HG02642 (cell line): Measurements from ENCODE around the gene DNLZ.

Experiments
- ATAC-seq: cut with Tn5 transposase; IDR thresholded peaks from one replicate; pipeline ENCODE4 v1.9.1; 2021; ENCODE audit warnings: mild to moderate bottlenecking; ENCODE audit not compliant: unreplicated experiment, poor library complexity

DNLZ gene

DNA sequence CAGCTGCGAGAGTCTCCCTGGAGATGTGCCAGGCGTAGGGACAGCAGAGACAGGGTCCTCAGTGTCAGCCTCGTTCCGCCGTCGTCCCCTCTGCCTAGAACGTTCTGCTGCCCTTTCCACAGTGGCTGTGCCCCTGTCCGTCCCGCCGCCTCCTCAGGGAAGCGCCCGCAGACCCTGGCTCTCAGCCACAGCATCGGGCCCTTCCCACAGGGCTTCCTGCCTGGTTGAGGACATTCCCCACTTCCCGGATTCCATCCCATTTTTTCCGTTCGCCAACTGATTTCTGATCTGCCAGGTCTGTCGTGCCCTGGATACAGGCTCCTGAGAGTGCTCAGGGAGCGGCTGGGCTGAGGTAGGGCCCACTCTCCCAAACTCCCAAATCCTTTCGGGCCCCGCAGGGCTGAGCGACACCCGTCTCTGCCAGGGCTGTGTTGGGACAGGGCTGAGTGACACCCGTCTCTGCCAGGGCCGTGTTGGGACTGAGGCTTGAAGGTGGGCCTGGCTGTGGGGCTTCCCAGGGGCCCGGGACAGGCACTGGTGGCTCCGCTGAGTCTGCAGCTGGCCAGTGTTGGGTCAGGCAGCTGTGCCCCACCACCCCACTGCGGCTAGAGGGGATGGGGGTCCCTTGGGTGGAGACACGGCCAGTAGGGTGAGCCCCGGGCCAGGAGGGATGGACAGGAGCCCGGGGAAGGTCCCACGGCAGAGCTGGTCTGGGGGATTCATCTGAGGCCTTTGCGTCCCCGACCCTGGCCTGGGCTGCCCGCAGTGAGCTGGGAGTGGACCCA is 15.9 kb downstream of the DNLZ start:
- ATAC-seq: no peak

DNA sequence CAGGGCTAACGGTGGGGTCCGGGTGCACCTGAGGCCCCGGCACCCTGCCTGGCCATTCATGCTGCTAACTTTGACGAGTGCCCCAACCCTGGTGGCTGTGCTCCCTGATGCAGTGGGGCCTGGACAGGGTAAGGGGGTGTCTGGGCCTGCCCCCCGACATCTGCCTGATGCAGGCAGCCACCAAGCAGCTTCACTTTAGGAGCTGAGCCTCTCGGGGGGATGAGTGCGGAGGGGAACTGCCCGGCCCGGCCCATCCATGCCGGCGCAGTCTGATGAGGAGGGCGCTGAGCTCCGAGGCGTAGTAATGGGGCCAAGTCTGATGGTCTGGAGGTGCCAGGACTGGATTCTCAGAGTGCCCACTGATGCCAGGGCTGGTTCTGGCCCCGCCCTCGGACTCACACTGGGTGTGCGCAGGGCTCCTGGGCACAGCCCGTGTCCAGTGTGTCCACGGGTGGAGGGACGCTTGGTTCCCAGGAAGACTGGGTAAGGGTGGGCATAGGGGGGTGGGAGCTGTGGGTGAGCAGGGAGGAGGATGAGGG is 16.5 kb downstream of the DNLZ start:
- no peak for ATAC-seq

DNA sequence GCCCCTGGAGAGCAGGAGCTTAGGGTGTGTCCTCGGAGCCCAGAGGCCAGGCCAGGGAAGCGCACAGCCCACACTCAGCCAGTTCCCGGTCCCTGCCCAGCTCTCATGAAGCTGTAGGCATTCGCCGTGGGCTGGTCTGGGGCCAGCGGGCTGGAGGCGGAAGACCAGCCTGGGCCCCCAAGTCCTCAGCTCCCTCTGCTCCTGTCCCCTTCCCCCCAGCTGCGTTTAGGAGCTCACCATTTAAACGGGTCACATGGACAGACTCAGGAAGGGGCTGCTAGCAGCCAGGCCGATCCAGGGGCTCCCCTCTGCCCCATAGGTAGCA is 17.4 kb downstream of the DNLZ start:
- ATAC-seq: no peak

DNA sequence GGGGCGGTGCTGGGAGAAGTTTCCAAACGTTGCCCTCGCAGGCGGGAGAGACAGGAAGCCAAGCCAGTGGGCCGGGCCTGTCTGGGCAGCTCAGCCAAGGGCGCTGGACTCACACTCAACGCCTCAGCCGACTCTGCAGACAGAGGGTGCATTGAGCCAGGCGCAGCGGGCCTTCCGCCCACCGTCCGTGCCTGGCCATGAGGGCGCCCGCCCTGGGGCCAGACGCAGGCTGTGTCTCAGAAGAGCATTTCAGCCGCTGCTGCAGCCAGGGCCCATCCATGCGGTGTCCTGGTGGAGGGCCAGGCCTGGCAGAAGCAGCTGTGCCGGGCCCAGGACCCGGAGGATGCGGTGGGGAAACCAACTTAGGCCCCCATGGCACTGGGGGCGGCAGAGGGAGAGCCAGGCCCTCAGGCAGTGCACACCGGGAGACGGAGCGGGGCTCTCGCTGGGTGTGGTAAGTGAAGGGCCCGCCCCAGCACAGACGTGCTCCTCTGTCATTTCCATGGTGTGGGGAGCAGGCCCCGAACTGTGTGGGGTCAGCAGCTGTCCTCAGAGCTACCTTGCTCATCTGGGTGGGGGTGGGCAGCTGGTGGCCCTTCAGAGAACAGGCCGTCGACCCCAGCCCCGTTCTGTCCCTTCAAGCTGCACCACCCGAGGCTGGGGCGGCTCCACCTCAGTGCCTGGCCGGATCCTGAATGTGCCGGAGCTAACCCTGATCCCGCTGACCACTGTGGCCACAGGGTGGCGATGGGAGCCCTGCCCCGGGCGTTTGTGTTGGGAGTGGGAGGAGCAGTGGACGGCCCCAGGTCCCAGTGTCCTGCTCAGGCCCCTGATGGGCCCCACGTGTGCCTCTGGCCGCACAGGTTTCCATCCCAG is 18.0 kb downstream of the DNLZ start:
- ATAC-seq: no peak

DNA sequence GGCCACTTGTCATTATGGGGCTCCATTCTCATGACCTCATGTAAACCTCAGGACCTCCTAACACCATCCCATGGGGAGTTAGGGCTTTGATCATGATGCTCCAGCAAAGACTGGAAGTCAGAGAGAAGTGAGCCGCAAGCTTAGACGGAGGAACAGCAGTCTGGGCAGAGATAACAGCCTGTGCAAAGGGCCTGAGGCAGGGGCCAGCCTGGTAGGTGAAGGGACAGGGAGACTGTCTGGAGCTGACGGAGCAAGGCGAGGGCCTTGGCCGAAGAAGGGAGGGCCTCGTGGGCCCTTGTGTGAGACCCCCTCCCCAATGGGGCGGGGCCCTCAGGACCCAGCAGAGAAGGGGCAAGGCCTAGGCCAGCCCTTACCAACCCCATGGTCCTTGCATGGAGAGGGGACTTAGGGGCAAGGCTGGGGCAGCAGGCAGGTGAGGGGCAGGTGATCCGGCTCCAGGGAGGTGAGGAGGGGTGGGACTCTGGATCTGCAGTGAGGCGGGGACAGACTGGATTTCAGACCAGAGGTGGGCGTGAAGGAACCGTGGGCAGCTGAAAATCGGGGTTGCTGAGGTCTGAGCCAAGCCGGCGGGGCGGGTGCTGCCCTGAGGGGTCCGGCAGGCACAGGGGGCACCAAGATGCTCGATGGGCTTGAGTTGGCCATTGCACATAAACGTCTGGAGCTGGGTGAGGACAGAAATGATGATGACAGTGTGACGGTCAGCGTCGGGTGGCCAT is 18.8 kb downstream of the DNLZ start:
- no peak for ATAC-seq

DNA sequence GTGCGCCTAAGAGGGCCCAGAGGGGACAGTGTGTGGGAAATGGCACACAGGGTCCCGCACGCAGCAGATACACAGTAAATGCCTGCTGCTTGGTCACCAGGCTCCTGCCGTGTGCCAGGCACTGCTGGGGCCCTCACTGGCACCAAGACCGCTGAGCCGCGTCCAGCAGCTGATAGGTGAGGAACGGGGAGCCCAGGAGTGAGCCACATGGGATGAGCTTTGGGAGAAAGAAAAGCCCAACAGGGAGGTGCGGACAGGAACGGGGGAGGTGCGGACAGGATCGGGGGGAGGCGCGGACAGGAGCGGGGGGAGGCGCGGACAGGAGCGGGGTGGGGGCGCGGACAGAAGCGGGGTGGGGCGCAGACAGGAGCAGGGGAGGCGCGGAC is 19.7 kb downstream of the DNLZ start:
- ATAC-seq: no peak

DNA sequence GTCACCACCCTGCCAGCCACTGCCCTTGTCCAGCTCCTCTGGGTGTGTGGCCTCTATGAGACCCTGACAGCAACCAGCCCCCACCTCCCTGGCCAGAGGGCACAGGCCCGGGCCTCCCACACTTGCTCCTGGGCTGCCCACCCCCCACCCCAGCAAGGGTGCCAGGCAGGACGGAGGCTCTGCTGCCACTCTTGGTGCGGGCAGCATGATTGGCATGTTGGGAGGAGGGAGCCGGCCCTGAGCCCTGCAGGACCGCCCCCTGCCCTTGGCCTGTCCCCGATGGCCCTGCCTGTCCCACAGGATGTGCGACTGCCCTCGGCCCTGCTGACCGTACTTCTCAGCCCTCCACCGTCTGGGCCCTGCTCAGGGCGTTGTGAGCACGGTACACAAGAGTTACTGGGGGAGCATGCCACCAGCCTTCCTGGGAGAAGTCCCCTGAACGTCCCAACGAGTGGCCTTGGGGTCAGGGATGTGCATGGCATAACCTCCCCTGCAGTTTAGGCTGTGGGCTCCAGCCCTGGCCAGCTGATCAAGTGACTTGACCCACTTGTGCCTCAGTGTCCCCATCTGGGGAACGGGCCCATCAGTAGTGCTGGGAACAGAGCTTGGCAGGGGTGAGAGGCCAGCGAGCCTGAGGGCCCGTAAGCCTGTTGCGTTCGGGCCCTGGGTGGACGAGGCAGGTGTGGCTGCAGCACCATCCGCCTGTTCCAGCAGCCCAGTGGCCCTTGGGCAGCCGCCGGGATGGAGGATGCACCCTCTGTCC is 20.2 kb downstream of the DNLZ start:
- no peak for ATAC-seq

DNA sequence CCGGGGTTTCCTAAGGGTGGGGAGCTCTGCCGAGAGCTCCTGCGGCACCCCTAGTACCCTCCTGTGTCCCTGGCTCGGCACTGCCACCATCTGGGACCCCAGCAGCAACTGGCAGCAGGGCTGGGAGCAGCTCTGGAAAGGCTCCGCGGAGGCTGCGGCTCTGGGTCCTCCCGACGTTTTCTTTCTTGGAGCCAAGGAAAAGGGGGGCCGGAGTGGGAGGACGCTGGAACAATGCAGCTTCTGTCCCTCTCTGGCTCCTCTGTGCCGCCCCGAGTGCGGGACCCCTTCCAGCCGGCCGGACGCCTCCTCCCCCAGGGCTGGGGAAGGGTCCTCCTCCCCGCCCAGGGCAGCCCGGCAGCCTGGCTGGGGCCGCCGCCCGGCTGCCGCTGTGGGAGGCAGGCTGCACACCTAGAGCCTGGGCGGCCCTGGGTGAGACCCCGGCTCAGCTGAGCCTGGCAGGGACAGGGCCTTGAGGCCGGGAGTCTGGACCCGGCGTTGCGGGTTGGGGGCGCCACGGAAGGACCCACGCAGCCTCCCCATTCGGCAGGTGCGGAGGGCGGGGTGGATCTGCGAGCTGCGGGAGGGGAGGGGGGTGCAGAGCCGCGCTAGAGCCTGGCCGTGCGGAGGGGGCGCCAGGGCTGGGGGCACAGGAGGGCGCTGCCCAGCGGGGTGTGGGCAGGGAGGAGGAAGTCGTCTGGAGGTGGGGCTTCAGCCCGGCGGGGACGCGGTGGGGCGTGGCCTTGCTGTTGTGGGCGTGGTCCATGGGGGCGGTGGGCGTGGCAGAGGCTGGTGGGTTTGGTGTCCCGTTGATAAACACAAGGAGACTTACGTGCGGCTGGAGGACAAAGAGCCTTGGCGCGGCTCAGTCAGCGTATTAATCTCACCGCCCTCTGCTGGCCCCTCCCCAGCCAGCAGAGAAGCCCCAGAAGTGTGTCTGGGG is 21.1 kb downstream of the DNLZ start:
- no peak for ATAC-seq

DNA sequence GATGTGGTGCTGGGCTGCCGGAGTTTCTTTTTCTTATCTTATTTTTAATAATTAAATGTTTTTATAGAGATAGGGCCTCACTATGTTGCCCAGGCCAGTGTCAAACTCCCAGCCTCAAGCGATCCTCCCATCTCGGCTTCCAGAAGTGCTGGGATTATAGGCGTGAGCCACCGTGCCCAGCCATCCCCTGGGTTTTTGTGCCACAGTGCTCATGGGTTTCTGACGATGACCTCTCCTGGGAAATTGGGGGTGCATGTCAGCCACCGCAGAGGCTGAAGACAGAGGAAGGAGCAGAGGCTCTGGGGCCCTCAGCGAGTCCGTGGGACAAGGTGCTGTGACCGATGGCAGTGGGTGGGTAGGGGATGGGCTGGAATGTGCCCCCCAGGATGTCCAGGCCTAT is 21.8 kb downstream of the DNLZ start:
- ATAC-seq: no peak

DNA sequence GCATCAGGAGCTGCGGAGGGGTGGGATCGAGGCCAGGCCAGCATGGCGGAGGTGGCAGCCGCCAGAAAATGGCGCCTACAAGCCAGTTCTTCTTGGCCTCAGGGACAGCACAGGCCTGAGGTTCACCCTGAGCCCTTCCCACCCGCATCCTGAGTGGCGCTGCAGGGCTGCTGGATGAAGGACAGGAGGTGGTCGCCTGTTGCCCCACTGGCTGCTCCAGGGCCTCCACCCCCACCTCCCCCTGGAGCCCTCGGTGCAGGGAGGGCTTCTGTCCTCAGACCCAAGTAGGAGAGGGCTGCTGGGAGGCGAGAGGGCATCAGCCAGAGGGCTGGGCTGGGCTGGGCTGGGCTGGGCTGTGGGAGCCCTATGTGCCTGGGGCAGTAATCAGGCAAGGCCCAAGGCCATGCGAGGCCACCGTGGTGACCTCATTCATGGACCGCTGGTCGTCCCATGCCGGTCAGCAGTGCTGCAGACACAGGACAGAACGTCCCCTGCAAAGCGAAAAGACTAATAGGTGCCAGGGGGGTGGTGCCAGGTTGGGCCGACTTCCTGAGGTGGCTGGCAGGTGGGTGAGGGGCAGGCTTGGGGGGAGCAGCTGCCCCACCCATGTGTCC is 22.4 kb downstream of the DNLZ start:
- ATAC-seq: no peak

DNA sequence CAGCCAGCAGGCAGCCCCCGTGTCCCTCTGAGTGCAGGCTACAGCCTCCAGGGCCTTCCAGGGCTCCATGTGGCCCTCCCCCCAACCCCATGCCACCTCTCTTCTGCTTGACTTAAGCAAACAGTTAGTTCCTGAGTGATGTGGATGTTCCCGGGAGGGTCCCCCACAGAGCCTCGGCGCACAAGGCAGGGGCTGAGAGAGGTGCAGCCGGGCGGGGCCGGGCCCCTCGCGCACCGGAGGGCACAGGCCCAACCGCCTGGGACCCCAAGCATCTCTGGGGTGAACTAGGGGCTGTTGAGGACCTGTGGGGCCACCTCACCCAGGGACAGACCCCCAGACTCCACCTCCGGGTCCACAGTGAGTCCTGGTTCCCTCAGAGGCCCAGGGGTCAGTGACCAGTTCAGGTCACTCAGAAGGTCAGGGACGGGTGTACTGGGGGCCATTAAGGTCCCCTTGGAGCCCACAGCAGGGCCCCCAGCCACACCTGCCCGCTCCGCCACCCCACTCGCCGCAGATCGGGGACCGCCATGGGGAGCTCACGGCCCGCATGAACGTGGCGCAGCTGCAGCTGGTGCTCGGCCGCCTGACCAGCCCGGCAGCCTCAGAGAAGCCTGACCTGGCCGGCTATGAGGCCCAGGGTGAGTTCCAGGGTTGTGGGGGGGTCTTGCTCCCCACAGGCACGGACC is 23.0 kb downstream of the DNLZ start:
- no peak for ATAC-seq

DNA sequence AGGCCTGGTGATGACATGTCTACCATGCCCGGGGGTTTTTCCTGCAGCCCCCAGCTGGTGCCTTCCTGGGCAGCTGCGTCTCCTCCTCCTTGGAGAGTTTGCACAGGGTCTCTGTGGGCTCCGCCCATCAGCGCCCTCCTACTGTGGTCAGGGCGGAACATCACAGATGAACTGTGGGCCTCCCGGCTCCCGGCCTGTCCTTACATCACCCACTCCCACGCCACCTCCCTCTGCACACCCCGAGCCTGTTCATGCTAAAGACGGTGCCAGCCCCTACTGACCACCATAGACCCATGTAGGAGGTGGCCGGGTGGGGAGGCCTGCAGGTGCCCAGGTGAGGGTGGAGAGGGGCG is 23.6 kb downstream of the DNLZ start:
- ATAC-seq: no peak

DNA sequence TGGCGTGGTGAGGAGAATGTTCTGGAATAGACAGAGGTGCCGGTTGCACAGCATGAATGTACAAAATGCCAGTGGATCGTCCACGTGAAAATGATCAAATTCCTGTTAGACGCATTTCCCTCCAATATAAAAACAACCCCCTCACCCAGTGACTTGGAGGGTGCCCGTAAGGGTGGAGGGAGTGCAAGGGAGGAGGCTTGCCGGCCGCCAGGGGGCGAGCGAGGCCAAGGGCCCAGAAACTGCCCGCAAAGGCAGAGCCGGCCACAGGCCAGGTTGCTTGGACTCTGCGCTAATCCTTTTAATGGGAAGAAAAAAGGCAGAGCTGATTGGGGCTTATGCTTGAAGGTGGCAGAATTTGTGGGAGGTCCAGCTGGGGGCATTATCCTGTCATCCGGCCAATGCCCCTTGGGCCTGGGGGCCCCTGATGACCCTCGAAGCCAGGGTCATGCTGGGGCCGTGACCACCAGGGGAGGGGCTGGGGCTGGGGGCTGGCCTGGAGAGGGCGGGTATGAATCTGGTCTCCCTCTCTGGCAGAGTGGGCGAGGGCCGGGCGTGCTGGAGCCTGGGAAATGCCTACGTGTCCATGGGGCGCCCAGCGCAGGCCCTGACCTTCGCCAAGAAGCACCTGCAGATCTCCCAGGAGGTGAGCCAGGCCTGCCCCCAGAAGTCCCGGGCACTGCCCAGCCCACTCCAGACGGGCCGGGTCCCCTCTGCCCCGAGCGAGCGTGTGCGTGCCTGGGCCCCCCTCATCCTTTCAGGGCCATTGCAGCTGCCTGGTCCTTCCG is 24.2 kb downstream of the DNLZ start:
- no peak for ATAC-seq

DNA sequence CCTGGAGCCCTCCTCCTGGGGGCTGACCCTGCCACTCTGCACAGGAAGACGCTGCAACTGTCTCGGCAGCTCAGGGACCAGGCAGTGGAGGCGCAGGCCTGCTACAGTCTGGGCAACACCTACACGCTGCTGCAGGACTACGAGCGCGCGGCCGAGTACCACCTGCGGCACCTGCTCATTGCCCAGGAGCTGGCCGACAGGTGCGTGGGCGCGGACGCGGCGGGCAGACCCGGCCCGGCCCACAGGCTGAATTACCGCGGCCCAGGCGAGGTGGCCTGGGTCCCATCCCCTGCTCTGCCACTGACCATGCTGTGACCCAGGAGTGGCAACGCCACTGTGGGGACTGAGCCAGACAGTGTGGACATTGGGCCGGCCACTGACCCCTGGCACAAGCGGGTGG is 25.0 kb downstream of the DNLZ start:
- ATAC-seq: no peak

DNA sequence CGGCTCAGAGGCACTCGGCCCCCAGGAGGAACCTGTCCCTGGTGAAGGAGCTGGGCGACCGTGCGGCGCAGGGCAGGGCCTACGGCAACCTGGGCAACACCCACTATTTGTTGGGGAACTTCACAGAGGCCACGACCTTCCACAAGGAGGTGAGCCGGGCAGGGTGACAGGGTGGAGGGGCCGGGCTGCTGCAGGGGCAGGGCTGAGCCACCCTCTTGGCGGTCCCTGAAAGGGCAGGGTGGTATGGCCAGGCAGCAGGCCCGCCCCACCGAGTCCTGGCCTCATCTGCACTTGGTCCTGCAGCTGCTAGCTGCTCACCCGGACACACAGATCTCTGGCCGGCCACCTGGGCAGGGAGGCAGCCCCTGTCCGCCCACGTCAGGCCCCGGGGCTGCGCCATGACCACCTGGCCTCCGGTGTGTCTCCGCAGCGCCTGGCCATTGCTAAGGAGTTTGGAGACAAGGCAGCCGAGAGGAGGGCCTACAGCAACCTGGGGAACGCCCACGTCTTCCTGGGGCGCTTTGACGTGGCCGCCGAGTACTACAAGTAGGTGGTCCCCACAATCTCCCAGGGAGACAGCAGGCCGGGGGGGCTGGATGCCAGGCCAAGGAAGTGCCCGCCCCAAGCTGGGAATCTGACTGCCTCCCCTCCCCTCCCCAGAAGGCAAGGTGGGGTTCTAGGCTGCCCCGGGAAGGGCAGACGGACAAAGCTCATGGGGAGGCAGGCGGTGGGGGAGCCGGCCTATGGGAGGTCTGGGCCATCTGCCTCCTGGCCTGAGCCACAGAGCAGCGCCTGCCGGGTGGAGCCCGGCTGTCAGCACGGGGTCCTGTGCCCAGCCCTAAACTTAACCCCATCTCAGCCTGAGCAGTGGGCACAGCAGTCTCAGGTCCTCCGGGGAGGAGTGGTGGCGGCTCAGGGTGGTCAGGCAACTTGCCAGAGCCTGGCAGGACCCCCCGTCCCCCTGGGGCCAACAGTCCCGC is 25.8 kb downstream of the DNLZ start:
- no peak for ATAC-seq

DNA sequence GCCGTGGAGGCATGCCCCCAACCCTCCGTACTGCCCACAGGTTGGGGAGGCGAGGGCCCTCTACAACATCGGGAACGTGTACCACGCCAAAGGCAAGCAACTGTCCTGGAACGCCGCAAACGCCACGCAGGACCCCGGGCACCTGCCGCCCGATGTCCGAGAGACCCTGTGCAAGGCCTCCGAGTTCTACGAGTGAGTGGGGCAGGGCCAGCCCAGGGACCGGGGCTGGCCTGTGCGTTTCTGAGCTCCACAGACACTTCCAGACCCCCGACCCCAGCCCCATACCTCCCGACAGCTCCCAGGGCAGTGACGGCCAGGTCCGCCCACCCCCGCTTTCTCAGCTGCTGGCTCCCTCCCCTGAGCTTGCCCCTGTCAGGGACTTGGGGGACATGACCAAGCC is 26.7 kb downstream of the DNLZ start:
- ATAC-seq: no peak
